Stimulated activated CD8-positive, alpha-beta memory T cell treated with anti-CD3 and anti-CD28 coated beads, Interleukin-7, amount 100 ng/mL, for 48 hours (primary cell): ENCODE data around the gene TSC1.

Source experiments
- DNase-seq, 2 donors: peaks; one replicate each; pipeline ENCODE4 v3.0.0-alpha.2; 2020; ENCODE audit warnings: low read depth in 1 of 2; ENCODE audit errors: extremely low read depth in 1 of 2

TSC1 gene

GRCh38 chr9:132873403-132873802, 71.0 kb downstream of the TSC1 start:
- DNase-seq = no peak

DNA sequence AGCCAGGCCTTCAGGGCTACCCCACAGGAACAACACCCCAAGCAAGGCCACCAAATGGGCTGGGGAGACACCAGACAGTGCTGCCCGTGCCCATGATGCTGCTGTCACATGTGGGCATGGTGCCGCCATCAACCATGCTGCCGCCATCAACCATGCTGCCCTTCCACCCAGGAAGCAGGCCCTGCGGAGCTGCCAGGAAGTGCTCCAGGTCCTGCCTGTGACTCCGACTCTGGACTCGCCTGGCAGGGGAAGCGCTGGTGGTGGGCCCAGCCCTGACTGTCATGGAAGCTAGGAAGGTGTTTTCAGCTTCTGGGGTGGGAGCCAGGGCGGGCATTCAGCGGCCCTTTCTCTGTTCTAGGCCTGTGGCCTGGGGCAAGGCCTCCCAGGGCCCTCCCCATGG, 75.2 kb downstream of the TSC1 start:
- DNase-seq = no peak

DNA sequence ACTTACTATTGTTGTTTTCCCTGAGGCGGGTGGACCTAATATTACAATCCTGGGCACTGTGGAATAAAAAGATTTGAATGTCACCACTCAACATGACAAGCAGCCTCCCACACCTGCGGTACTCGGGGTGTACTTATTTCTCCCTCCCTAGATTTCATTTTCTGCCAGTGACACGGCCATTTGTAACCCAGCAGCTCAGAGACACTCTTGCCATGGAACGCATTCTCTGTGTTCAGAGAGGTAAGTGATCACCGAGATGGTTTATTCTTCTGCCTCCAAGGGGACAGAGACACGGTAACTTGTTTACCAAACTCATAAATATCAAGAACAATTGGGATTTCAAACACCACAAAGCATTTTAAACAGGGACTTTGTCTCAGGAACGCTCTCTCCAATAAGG, 77.5 kb downstream of the TSC1 start:
- DNase-seq = no peak

DNA sequence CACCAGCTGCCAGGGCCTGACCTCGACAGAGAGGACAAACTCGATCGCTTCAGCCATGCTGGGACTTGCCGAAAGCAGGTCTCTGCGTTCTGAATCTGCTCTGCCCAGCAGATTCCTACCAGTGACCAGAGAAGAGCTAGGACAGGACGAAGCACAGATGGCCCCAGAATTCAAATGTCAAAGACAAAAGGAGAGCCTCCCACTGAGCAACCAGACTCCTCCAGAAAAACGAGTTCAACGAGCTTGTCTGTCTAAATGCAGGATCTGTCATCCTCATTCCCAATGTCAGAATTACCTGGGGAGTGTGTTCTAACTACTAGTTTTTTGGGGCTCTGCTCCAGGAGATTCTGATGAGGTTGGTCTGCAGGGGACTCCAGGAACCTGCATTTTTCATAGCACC, 79.7 kb downstream of the TSC1 start:
- DNase-seq = no peak

DNA sequence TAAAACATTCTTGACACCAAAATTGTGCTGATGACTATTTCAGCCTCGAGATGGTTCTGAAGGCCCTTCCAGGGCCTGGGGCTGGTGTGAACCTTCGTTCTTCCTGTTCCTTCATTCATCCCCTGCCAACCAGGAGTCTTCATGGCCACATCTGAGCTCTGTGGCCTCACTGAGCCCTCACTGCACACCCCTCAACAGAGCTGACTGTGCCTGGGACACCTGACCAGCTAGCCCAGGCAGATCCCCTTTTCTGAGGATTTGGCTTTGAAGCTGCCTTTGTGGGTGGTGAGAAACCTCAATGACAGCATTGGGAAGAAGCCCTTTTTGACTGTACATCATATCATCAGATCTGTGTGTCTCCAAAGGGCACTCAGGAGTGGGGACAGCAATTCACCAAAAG, 80.1 kb downstream of the TSC1 start:
- DNase-seq = no peak

DNA sequence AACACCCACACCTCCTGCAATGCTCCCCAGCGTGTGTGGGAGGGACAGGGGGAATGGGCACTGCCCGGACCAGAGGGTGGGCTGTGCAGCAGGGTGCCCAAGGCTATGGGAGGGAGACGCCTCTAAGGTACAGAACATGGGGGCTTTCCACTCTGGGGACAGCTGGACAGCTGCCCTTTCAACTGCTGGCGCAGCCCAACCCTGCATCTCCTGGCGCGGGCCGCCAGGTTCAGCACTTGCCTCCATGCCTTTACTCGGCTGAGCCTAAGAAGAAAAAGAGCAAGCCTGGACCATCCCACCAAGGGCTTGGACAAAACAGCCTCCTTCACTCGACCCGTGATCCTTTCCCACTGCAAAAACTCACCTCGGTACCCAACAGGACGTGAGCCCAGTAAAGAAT, 81.3 kb downstream of the TSC1 start:
- no peak for DNase-seq

- no peak for DNase-seq
These were observed 81.9 kb downstream of the TSC1 start for GRCh38 chr9:132862533-132862932.

DNA sequence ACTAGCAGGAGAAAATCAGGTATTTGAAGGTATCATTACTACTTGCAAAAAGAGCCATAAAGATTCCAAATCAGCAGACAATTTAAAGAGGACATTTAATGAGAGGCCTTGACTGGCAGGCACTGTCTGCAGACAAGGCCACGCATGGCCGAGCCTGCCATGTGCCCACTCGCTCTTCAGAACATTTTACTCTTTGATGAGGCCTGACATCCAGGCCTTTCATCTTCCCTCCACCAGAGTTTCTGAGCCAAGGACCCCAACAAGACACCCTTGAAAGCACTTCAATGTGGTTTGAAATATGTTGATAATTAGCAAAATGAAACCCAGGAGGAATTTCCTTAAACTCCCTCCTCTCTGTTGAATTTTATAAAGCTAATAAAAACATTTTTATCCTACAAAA, 82.8 kb downstream of the TSC1 start:
- DNase-seq = no peak

- DNase-seq = no peak
These were observed 85.7 kb downstream of the TSC1 start for GRCh38 chr9:132858751-132859150.

DNA sequence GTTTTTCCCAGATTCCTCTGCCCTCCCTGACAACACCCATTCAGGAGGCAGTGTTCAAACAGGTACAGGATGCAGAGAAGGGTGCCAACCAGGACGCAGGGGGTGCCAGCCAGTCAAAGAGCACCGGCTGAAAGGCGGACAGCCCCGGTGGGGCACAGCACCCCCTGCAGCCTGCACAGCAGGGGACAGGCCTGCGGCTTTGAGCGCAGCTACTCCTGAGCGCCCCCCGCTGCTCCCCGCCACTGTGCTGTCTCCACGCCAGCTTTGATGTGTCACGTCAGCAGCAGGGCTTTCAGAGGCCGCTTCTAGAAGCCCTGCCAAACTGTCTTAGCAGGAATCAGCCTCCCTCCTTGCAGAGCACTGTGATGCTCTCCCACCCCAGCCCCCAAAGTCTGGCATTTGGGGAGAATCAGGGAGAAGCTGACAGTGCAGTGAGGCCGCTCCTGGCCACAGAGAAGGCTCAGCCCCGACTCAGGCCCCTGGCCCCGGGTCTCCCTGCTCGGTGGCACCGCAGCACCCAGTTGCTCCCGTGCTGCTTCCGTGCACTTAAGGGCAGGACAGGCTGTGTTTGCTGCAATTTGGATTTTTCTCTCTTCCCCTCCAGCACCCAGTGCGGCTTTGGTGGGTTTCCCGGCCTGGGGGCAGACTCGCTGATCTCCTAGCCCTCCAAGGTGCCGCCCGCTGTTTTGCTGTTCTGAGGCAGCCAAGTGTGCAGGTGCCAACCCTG, 86.6 kb downstream of the TSC1 start:
- no peak for DNase-seq

- no peak for DNase-seq
These were observed 87.4 kb downstream of the TSC1 start for GRCh38 chr9:132857031-132857430.

DNA sequence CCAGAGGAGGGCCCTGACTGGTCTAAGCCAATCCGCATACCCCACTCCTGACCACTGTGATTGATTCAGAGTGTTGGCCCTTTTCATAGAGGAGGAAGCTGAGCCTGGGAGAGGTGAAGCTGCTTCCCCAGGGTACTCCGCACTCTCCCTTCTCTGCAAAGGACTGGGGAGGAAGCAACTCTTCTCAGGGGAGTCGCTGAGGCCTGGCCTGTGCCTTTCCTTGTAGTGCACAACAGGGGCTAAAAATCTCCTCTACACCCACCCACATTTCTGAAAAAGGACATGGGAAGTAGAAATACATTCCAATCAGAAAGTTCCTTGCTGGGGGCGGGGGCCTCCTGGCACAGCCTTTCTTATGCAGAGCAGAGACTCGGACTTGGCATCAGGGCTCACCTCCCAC, 88.5 kb downstream of the TSC1 start:
- DNase-seq = no peak

GRCh38 chr9:132854832-132855231, 89.6 kb downstream of the TSC1 start:
- no peak for DNase-seq

DNA sequence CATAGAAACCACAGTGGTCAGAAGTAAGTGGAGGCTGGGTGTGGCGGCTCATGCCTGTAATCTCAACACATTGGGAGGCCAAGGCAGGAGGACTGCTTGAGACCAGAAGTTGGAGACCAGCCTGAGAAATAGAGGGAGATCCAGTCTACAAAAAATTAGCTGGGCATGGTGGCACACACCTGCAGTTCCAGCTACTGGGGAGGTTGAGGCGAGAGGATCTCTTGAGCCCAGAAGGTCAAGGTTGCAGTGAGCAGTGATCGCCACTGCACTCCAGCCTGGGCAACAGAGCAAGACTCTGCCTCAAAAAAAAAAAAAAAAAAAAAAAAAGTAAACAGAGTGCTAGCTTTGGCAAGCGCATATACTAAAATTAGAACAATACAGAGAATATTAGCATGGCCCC, 90.9 kb downstream of the TSC1 start:
- DNase-seq = no peak

- no peak for DNase-seq
These were observed 95.2 kb downstream of the TSC1 start for GRCh38 chr9:132849185-132849706.

DNA sequence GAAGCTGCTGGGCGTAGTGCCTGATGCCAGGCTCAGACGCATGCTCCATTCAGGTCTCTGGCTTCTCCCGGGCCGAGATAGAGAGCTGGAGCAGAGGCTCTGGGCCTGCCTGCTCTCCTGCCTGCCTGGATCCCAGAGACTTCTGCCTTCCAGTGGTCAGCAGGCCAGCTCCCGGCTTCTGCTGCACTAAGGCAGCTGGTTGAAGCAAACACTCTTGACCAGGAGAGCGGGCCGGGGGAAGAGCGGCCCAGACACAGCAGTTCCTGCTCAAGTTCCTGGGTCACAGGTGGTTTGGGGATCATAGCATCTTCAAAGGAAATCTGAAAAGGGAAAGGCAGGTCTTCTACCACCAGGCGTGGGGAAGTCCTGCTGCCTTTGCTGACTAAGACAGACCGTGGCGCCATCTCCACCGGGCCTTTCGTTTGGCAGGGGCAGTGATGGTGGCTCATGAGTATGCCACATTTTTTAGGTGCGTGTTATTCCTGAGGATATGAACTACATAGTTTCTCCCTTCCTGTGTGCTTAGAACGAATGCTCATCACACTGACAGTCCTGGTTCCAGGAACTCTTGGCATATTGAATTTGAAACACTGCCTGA, 97.4 kb downstream of the TSC1 start:
- no peak for DNase-seq

DNA sequence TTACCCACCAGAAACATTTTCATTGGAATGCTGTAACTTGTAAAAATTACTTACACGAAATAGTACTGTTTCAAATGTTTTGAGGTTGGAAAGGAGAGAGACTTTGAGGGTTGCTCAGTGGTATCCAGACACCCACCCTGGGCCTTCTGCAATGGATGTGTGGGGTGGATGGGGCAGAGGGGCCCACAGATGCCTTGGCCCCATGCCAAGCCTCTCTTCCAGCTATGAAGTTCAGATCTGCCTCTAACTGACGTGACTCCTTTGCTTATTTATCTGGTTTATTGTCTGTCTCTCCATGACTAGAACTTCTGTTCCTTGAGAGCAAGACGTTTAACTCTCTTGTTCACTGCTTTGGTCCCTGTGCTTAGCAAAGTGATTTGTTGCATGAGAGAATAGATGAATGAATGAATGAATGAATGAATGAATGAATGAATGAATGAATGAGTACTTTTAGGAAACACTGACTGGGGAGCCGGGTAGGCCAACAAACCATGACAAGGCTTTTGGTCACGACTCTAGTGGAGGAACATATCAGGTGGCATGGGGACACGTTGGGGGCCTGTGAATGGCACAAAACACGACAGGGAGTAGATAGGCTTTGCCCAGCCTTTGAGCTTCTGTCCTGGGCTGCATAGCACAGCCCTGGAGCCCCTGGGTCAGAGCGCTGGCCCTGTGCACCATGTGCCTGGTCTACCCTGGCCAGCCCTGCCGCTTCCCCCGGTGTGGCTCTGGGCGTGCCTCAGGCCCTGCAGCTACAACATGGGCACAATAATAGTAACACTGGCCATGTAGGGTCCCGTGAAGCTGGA, 98.1 kb downstream of the TSC1 start:
- DNase-seq = no peak

GRCh38 chr9:132842124-132843044, 102.0 kb downstream of the TSC1 start:
- DNase-seq = no peak
